Measurements from ENCODE around the gene DENR.

DNA sequence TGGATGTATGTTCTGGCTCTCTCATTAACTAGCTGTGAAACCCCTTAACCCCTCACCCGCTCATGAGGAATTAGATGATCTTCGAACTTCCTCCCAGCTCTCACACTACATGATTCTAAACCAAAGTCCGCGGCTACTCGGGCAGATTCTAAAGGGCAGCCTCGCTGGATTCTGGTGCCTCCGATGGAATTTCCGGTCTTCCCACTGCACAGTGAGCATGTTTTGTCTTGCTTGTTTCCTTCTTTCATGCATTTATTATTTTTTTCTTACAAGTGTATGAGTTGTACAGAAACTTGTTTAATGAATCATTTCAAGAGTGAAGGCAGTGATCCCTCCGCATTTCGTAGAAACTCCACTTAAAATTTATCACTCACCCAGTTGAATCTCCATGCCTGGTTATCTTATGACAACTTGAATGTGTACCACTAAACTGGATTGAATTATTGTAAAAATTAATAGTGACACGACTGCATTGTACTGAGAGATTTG lies 31.5 kb upstream of the DENR start:
- TF ChIP-seq, protein P1, sequence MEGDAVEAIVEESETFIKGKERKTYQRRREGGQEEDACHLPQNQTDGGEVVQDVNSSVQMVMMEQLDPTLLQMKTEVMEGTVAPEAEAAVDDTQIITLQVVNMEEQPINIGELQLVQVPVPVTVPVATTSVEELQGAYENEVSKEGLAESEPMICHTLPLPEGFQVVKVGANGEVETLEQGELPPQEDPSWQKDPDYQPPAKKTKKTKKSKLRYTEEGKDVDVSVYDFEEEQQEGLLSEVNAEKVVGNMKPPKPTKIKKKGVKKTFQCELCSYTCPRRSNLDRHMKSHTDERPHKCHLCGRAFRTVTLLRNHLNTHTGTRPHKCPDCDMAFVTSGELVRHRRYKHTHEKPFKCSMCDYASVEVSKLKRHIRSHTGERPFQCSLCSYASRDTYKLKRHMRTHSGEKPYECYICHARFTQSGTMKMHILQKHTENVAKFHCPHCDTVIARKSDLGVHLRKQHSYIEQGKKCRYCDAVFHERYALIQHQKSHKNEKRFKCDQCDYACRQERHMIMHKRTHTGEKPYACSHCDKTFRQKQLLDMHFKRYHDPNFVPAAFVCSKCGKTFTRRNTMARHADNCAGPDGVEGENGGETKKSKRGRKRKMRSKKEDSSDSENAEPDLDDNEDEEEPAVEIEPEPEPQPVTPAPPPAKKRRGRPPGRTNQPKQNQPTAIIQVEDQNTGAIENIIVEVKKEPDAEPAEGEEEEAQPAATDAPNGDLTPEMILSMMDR (IDR thresholded peaks at IDR 0.05) = no peak
- no peak for TF ChIP-seq POLR2A (IDR thresholded peaks at IDR 0.05)
